OCI-LY7 (cell line): ENCODE results near the gene KLF15.

ENCODE experiments used
- CTCF ChIP-seq: fragments of 200-600 bp; sonication (generic); conservative IDR thresholded peaks from 2 replicates; pipeline ENCODE4 v1.5.1; 2014; ENCODE audit warnings: mild to moderate bottlenecking, antibody characterized with exemption, low read length, moderate library complexity, mixed read lengths
- EZH2phosphoT487 ChIP-seq: fragments of 200-600 bp; sonication (generic); IDR thresholded peaks from 2 replicates; pipeline ENCODE4 v1.6.1; 2018; ENCODE audit warnings: low read depth, borderline replicate concordance, mild to moderate bottlenecking, mixed run types, antibody characterized with exemption, low read length, moderate library complexity, mixed read lengths

- TF ChIP-seq CTCF (no peak), EZH2phosphoT487 (no peak)
Measured at GRCh38 chr3:126350502-126351085, 6.6 kb downstream of the KLF15 start.
